ENCODE data around the gene RNASE12.

RNASE12 gene

GRCh38 chr14:20587489-20588154, 3.6 kb downstream of the RNASE12 start, which contains the start of gene RNASE11:
TSS of gene RNASE11 (minus strand) at chr14:20588001.
- H4K20me1 ChIP-seq (ENCODE audit: insufficient read depth), result no peaks in the 10 kb centered on the region
- H3K4me3 ChIP-seq (IDR thresholded peaks at IDR 0.05; ENCODE audit: insufficient read depth, low read depth, low read length), result no peak within 1 kb of the TSS
- no peaks in the 10 kb centered on the region for H3K4me1 ChIP-seq (ENCODE audit: low read depth, poor library complexity, severe bottlenecking)
- no peak for TF ChIP-seq CTCF (conservative IDR thresholded peaks at IDR 0.05; ENCODE audit: low read depth, low read length)
- H3K27me3 ChIP-seq (ENCODE audit: insufficient read depth, low read depth), result no peaks in the 10 kb centered on the region
- no peak within 1 kb of the TSS for H2AFZ ChIP-seq (ENCODE audit: low read depth)
- H3K4me2 ChIP-seq, result no peak within 1 kb of the TSS
- H3K36me3 ChIP-seq (ENCODE audit: insufficient read depth), result no peaks in the 10 kb centered on the region
- H3K27ac ChIP-seq, result no peak within 1 kb of the TSS
- H3K79me2 ChIP-seq (ENCODE audit: insufficient read depth, low read depth), result no peaks in the 10 kb centered on the region
- H3K9ac ChIP-seq, result no peak within 1 kb of the TSS

GRCh38 chr14:20583908-20584307, 7.3 kb downstream of the RNASE12 start:
- no peaks in the 10 kb centered on the region for H3K4me1 ChIP-seq (ENCODE audit: low read depth, poor library complexity, severe bottlenecking)
- no peak for TF ChIP-seq CTCF (conservative IDR thresholded peaks at IDR 0.05; ENCODE audit: low read depth, low read length)
- no peak overlapping the region for H3K4me2 ChIP-seq
- H2AFZ ChIP-seq (ENCODE audit: low read depth), result no peak overlapping the region
- H3K9ac ChIP-seq, result no peak overlapping the region
- no peak overlapping the region for H3K4me3 ChIP-seq (IDR thresholded peaks at IDR 0.05; ENCODE audit: insufficient read depth, low read depth, low read length)
- H3K79me2 ChIP-seq (ENCODE audit: insufficient read depth, low read depth), result no peaks in the 10 kb centered on the region
- no peaks in the 10 kb centered on the region for H3K36me3 ChIP-seq (ENCODE audit: insufficient read depth)
- H3K27me3 ChIP-seq (ENCODE audit: insufficient read depth, low read depth), result no peaks in the 10 kb centered on the region
- no peak overlapping the region for H3K27ac ChIP-seq
- no peaks in the 10 kb centered on the region for H4K20me1 ChIP-seq (ENCODE audit: insufficient read depth)

- Histone ChIP-seq H3K4me1 (ENCODE audit: low read depth, poor library complexity, severe bottlenecking) (no peaks in the 10 kb centered on the region), H4K20me1 (ENCODE audit: insufficient read depth) (no peaks in the 10 kb centered on the region), H3K27me3 (ENCODE audit: insufficient read depth, low read depth) (no peaks in the 10 kb centered on the region), H3K27ac (no peak overlapping the region), H3K9ac (no peak overlapping the region), H3K36me3 (ENCODE audit: insufficient read depth) (no peaks in the 10 kb centered on the region), H3K4me3 (IDR thresholded peaks at IDR 0.05; ENCODE audit: insufficient read depth, low read depth, low read length) (no peak overlapping the region), H3K79me2 (ENCODE audit: insufficient read depth, low read depth) (no peaks in the 10 kb centered on the region), H3K4me2 (no peak overlapping the region), H2AFZ (ENCODE audit: low read depth) (no peak overlapping the region)
- no peak for TF ChIP-seq CTCF (conservative IDR thresholded peaks at IDR 0.05; ENCODE audit: low read depth, low read length)
Observed at GRCh38 chr14:20583142-20583541, 8.0 kb downstream of the RNASE12 start.

GRCh38 chr14:20580242-20580641, 10.9 kb downstream of the RNASE12 start:
- no peak for TF ChIP-seq CTCF (conservative IDR thresholded peaks at IDR 0.05; ENCODE audit: low read depth, low read length)
- Histone ChIP-seq H3K4me3 (IDR thresholded peaks at IDR 0.05; ENCODE audit: insufficient read depth, low read depth, low read length) (no peak overlapping the region), H3K4me2 (no peak overlapping the region), H3K79me2 (ENCODE audit: insufficient read depth, low read depth) (no peaks in the 10 kb centered on the region), H2AFZ (ENCODE audit: low read depth) (no peak overlapping the region), H3K27me3 (ENCODE audit: insufficient read depth, low read depth) (no peaks in the 10 kb centered on the region), H4K20me1 (ENCODE audit: insufficient read depth) (no peaks in the 10 kb centered on the region), H3K36me3 (ENCODE audit: insufficient read depth) (no peaks in the 10 kb centered on the region), H3K27ac (no peak overlapping the region), H3K9ac (no peak overlapping the region), H3K4me1 (ENCODE audit: low read depth, poor library complexity, severe bottlenecking) (no peaks in the 10 kb centered on the region)
